Heart right ventricle (tissue), 16 donors: Measurements from ENCODE around the gene CEP128. TPM values are rescaled to one million over a fixed set of nuclear protein-coding genes. Genes with fewer than 3 reads are reported as not detected.
A peak's percentile ranks its signal among the peaks of the same experiment; 100 is the strongest.

ENCODE experiments used
- ATAC-seq, 8 donors: fragments of 200-7000 bp; cut with Tn5 transposase; one replicate each; pipeline ENCODE4 v1.9.1; 2020; ENCODE audit warnings: mild to moderate bottlenecking in 8 of 8, moderate library complexity in 8 of 8, moderate number of reproducible peaks in 1 of 8
- DNase-seq, 2 donors: peaks; one replicate each; pipeline ENCODE4 v3.0.0-alpha.2; 2020
- H3K27ac ChIP-seq, 10 donors: fragments of 200-600 bp; sonication (generic) in 2 of 10; one replicate each; pipeline versions ENCODE4 v1.5.0 to v1.8.0; 2020 to 2022; ENCODE audit warnings: mild to moderate bottlenecking in 3 of 10
- H3K27me3 ChIP-seq, 7 donors: fragments of 200-600 bp; one replicate each; pipeline ENCODE4 v1.8.0; 2021 to 2022; ENCODE audit warnings: mild to moderate bottlenecking in 2 of 7
- H3K36me3 ChIP-seq, 9 donors: fragments of 200-600 bp; sonication (generic) in 1 of 9; one replicate each; pipeline versions ENCODE4 v1.5.0 to v1.8.0; 2020 to 2022; ENCODE audit warnings: mild to moderate bottlenecking in 2 of 9
- H3K4me1 ChIP-seq, 9 donors: fragments of 200-600 bp; sonication (generic) in 1 of 9; one replicate each; pipeline versions ENCODE4 v1.5.0 to v1.8.0; 2020 to 2022; ENCODE audit warnings: mild to moderate bottlenecking in 4 of 9
- H3K4me3 ChIP-seq, 10 donors: fragments of 200-600 bp; sonication (generic) in 2 of 10; one replicate each; pipeline versions ENCODE4 v1.5.0 to v1.8.0; 2020 to 2022; ENCODE audit warnings: mild to moderate bottlenecking in 7 of 10, moderate library complexity in 2 of 10
- H3K9me3 ChIP-seq, 11 donors: fragments of 200-600 bp in 10 of 11; sonication (generic) in 2 of 11; one replicate each; pipeline versions ENCODE4 v1.5.0 to v1.8.0; 2013 to 2022; ENCODE audit warnings: mild to moderate bottlenecking in 2 of 11, control low read depth in 1 of 11, moderate library complexity in 1 of 11
- WGBS, 2 donors: extraction: QIAGEN DNeasy Blood & Tissue Kit; methylation state at CpG; one replicate each; pipeline ENCODE4 v1.1.7; 2013; ENCODE audit warnings: inconsistent platforms in 1 of 2; 5-methylcytosine and 5-hydroxymethylcytosine counted together
- intact Hi-C, 10 donors: fragments of 100-400 bp; cut with DNase I; formaldehyde crosslinking; loops; one replicate each; pipeline versions ENCODE4 v1.11.1 to v1.14.2; 2022
- polyA plus RNA-seq, 2 donors: library from polyadenylated mRNA; stranded (reverse); fragments of 200-250 nt; gene quantifications; one replicate each; pipeline ENCODE4 v1.2.3, GENCODE V29; 2013
- total RNA-seq, 10 donors: library from RNA; stranded (reverse); fragmentation: NEBNext Ultra II Directional in 3 of 10; extraction: Animal tissue kit (Norgen Biotek cat#: 25700) in 3 of 10; gene quantifications; one replicate each; pipeline versions ENCODE4 v1.2.1 to v1.2.4, GENCODE V29; 2021 to 2023
- TF ChIP-seq, protein P1 (sequence below), 9 donors: fragments of 200-600 bp; sonication (generic) in 2 of 9; IDR thresholded peaks; one replicate each; pipeline versions ENCODE4 v1.5.0 to v1.8.0; 2021 to 2022; ENCODE audit warnings: antibody characterized with exemption in 9 of 9, mild to moderate bottlenecking in 5 of 9, moderate library complexity in 1 of 9
- donor health status: Arrhythmogenic right ventricular cardiomyopathy.
- donor health status: ischemic (EF 13 %, LVEDD 7.1; RV severe dilation, severe dysfunction).
- donor health status: healthy with polysubstance abuse.
- donor health status: DM: no; HTN: yes; CAD: no.
- donor health status: DM: no; HTN: no; CAD: no.
- donor health status: ischemic (EF 25% LVEDD 6.9; RV normal size, moderate dysfunction).
- donor health status: ischemic (EF 25% LVEDD 5.7; RV mildly dilated, moderate dysfunction).
- donor health status: healthy.
- donor health status: DM: yes; HTN: yes; CAD: no.
- donor health status: Ischemic cardiomyopathy.
- donor health status: ischemic (EF 35%, LVEDD 5.7; RV mildly dilated, moderate dysfunction).
- donor health status: nonischemic (EF 11% LVEDD 7.7; RV severe dilation, severe dysfunction).
- donor health status: DM: yes; HTN: yes; CAD: no.
- donor health status: PGD.
- donor health status: ischemic (EF 29% LVEDD 5.4; RV normal size, mild dysfunction).
- donor health status: nonischemic (EF 23%, LVEDD 6.1; RV moderate dilation, normal function).

CEP128 gene
- total and polyA plus RNA-seq, 12 donors = 0.93 to 4.9 (median 3.3) TPM

DNA sequence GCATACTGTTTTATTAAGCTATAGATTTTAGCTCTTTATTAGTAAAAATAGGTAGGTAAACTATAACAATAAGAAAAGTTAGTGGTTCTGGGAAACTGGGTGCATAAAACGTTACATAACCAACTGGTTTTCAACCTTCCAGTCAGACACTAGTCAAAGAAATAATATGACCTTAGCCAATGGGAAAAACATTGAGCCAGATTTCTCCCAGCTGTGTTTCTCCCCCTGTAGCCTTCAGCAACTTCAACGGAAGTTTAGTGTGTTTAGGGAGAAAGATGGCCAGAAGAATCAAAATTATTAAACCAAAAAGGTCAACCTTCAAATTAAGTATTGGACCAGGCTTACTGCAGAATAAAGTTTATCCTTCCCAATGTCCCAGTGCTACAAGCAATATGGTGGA lies 446.8 kb downstream of the CEP128 start:
- no peaks in the 10 kb centered on the region for H3K36me3 ChIP-seq
- peak overlapping the region in 6 of 10 donors; percentile 22 to 68 (median 50) for H3K27ac ChIP-seq
- 74 to 84% methylated on average over 2 of the region's 2 CpGs for WGBS, 2 donors
- no peak overlapping the region for H3K4me3 ChIP-seq
- intact Hi-C loops = loop anchor here in 2 of 10 donors (5.0 kb wide), 2 partner anchors 113 to 182 kb away; no protein-coding TSS in a partner anchor
- H3K27me3 ChIP-seq = no peaks in the 10 kb centered on the region
- TF ChIP-seq, protein P1, sequence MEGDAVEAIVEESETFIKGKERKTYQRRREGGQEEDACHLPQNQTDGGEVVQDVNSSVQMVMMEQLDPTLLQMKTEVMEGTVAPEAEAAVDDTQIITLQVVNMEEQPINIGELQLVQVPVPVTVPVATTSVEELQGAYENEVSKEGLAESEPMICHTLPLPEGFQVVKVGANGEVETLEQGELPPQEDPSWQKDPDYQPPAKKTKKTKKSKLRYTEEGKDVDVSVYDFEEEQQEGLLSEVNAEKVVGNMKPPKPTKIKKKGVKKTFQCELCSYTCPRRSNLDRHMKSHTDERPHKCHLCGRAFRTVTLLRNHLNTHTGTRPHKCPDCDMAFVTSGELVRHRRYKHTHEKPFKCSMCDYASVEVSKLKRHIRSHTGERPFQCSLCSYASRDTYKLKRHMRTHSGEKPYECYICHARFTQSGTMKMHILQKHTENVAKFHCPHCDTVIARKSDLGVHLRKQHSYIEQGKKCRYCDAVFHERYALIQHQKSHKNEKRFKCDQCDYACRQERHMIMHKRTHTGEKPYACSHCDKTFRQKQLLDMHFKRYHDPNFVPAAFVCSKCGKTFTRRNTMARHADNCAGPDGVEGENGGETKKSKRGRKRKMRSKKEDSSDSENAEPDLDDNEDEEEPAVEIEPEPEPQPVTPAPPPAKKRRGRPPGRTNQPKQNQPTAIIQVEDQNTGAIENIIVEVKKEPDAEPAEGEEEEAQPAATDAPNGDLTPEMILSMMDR (IDR thresholded peaks at IDR 0.05) = no peak
- ATAC-seq = peak in 5 of 8 donors; percentile 19 to 61 (median 48)
- H3K9me3 ChIP-seq = no peaks in the 10 kb centered on the region
- no peak for DNase-seq
- peaks cover 0 to 23% (median 0%) of the 10 kb centered on the region in 9 donors for H3K4me1 ChIP-seq

DNA sequence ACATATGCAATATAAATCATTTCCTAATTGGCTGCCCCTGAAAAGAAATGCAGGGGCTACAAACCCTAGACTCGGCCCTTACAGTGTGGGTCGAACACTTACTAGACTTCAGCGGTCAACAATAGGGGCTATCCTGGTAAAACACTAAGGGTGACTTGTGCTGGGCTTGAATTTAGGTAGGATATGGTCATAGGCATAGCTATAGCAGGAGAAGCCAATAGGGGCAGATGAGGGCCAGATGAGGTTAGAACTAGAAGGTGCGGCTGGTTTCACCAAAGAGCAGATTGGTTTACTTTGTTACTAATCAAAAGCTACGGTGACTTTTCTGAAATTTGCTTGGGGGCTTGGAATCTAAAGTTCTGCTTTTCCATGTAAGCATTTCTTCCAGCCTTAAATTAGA lies 447.9 kb downstream of the CEP128 start:
- Histone ChIP-seq H3K27ac (peak overlapping the region in 5 of 10 donors; percentile 39 to 68 (median 47)), H3K36me3 (no peaks in the 10 kb centered on the region), H3K9me3 (no peaks in the 10 kb centered on the region), H3K4me3 (no peak overlapping the region), H3K4me1 (peaks cover 0 to 23% (median 0%) of the 10 kb centered on the region in 9 donors), H3K27me3 (no peaks in the 10 kb centered on the region)
- TF ChIP-seq, protein P1 (IDR thresholded peaks at IDR 0.05) = no peak
- DNase-seq (no peak), ATAC-seq (no peak)
- intact Hi-C loops = loop anchor here in 2 of 10 donors (5.0 kb wide), 2 partner anchors 114 to 181 kb away; no protein-coding TSS in a partner anchor
- WGBS, 2 donors = 81 to 82% methylated on average over 5 of the region's 5 CpGs

DNA sequence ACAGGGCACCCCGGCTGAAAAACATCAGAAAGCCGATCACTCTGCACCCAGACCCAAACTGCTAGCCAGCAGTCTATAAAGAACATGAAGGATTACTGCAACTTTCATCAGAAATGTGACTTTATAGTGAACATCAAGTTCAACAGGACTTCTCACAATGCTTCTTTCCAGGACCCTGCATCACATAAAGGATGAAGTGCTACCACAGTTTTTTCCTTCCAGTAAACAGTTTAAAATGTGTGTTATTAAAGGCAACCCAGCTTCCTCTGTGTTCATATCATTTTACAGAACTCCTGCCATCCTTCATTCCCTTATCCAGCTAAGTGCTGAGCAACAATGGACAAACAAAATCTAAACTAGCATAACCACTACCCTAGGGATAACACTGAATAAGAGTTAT lies 449.9 kb downstream of the CEP128 start:
- WGBS, 2 donors = 55 to 69% methylated on average over 2 of the region's 2 CpGs
- Histone ChIP-seq H3K4me3 (no peak overlapping the region), H3K27ac (peak overlapping the region in 6 of 10 donors; percentile 22 to 73 (median 52)), H3K9me3 (no peaks in the 10 kb centered on the region), H3K4me1 (peaks cover 0 to 23% (median 0%) of the 10 kb centered on the region in 9 donors), H3K36me3 (no peaks in the 10 kb centered on the region), H3K27me3 (no peaks in the 10 kb centered on the region)
- intact Hi-C loops = loop anchor here in 2 of 10 donors (5.0 kb wide), 2 partner anchors 116 to 179 kb away; no protein-coding TSS in a partner anchor
- TF ChIP-seq, protein P1 (IDR thresholded peaks at IDR 0.05) = no peak
- no peak for DNase-seq
- ATAC-seq = peak in 1 of 8 donors; percentile 30

DNA sequence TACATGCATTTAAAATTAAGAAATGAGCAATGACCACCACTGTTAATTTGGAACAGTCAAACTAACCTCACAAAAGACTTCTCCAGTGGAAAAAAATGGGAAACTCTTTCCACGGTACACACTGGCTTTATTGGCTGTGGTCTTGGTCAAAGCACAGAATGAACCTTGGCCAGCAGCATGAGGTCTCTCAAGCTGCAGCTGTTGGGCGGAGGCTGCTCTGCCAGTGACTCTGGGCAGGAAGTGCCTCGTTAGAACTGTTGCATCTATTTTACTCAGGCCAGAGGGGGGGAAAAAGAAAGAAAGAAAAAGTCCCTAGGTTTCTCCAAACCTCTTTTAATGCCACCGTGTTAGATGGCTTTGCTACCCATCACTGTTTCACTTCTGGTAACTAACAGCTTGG lies 450.4 kb downstream of the CEP128 start:
- WGBS, 2 donors = 34 to 42% methylated on average over 4 of the region's 4 CpGs
- peak; percentile 39 to 57 for DNase-seq
- Histone ChIP-seq H3K36me3 (no peaks in the 10 kb centered on the region), H3K9me3 (no peaks in the 10 kb centered on the region), H3K27ac (peak overlapping the region in 6 of 10 donors; percentile 22 to 73 (median 52)), H3K4me3 (no peak overlapping the region), H3K4me1 (peaks cover 0 to 23% (median 0%) of the 10 kb centered on the region in 9 donors), H3K27me3 (no peaks in the 10 kb centered on the region)
- peak in 7 of 8 donors; percentile 84 to 96 (median 92) for ATAC-seq
- TF ChIP-seq, protein P1 (IDR thresholded peaks at IDR 0.05) = no peak
- intact Hi-C loops = loop anchor here in 2 of 10 donors (5.0 kb wide), 2 partner anchors 116 to 179 kb away; no protein-coding TSS in a partner anchor
